ENCODE results near the gene ICA1. TPM values are rescaled to one million over a fixed set of nuclear protein-coding genes. Genes with fewer than 3 reads are reported as not detected.
"Not testable (repeated sequence)": the region's sequence is repeated elsewhere in the genome, so short reads cannot be mapped to it uniquely, and the experiment has no call there.

ICA1 gene
- total RNA-seq, 3 donors from 2014 or later: 18.7 to 59.9 (median 41.9) TPM

- Histone ChIP-seq H3K4me3 (no peak overlapping the region), H3K36me3 (ENCODE audit: low read depth) (no peaks in the 10 kb centered on the region), H3K9me3 (no peaks in the 10 kb centered on the region), H3K4me1 (ENCODE audit: low read depth) (no peaks in the 10 kb centered on the region)
- DNase-seq (peak in 1 of 3 donors; percentile 23), ATAC-seq (peak; percentile 69)
- TF ChIP-seq CTCF (IDR thresholded peaks at IDR 0.05): no peak
- intact Hi-C loops (cut with DNase I, micrococcal nuclease): no loop called here
Measured at GRCh38 chr7:8254215-8254614, 7.8 kb downstream of the ICA1 start.

GRCh38 chr7:8251195-8251594, 10.8 kb downstream of the ICA1 start:
- intact Hi-C loops (cut with DNase I, micrococcal nuclease): no loop called here
- H3K36me3 ChIP-seq (ENCODE audit: low read depth): no peaks in the 10 kb centered on the region
- H3K4me3 ChIP-seq: no peak overlapping the region
- DNase-seq (no peak), ATAC-seq (no peak)
- no peaks in the 10 kb centered on the region for H3K4me1 ChIP-seq (ENCODE audit: low read depth)
- H3K9me3 ChIP-seq: no peaks in the 10 kb centered on the region
- TF ChIP-seq CTCF (IDR thresholded peaks at IDR 0.05): no peak

- Histone ChIP-seq H3K9me3 (no peaks in the 10 kb centered on the region), H3K36me3 (ENCODE audit: low read depth) (no peaks in the 10 kb centered on the region), H3K4me1 (ENCODE audit: low read depth) (no peaks in the 10 kb centered on the region), H3K4me3 (no peak overlapping the region)
- intact Hi-C loops (cut with DNase I, micrococcal nuclease): no loop called here
- ATAC-seq (no peak), DNase-seq (no peak)
- no peak for TF ChIP-seq CTCF (IDR thresholded peaks at IDR 0.05)
Measured at GRCh38 chr7:8250547-8250946, 11.4 kb downstream of the ICA1 start.

GRCh38 chr7:8249121-8249520, 12.8 kb downstream of the ICA1 start:
- no peak overlapping the region for H3K4me3 ChIP-seq
- no peak for TF ChIP-seq CTCF (IDR thresholded peaks at IDR 0.05)
- no peaks in the 10 kb centered on the region for H3K36me3 ChIP-seq (ENCODE audit: low read depth)
- H3K4me1 ChIP-seq (ENCODE audit: low read depth): no peaks in the 10 kb centered on the region
- peaks cover under 1% of the 10 kb centered on the region for H3K9me3 ChIP-seq
- intact Hi-C loops (cut with DNase I, micrococcal nuclease): no loop called here
- DNase-seq (no peak), ATAC-seq (no peak)

- no peaks in the 10 kb centered on the region for H3K4me1 ChIP-seq (ENCODE audit: low read depth)
- intact Hi-C loops (cut with DNase I, micrococcal nuclease): no loop called here
- ATAC-seq: no peak
- peaks cover 11% of the 10 kb centered on the region for H3K9me3 ChIP-seq
- H3K36me3 ChIP-seq (ENCODE audit: low read depth): no peaks in the 10 kb centered on the region
- H3K4me3 ChIP-seq: no peak overlapping the region
- no peak for TF ChIP-seq CTCF (IDR thresholded peaks at IDR 0.05)
- DNase-seq: no peak
Measured at GRCh38 chr7:8246020-8246419, 15.9 kb downstream of the ICA1 start.

- H3K9me3 ChIP-seq: peaks cover 11% of the 10 kb centered on the region
- ATAC-seq; DNase-seq; H3K4me1 ChIP-seq (ENCODE audit: low read depth); H3K36me3 ChIP-seq (ENCODE audit: low read depth); H3K4me3 ChIP-seq; intact Hi-C loops (cut with DNase I, micrococcal nuclease): not testable (repeated sequence)
Measured at GRCh38 chr7:8245032-8245431, 16.9 kb downstream of the ICA1 start.

- DNase-seq; intact Hi-C loops (cut with DNase I, micrococcal nuclease); H3K4me3 ChIP-seq; H3K36me3 ChIP-seq (ENCODE audit: low read depth); H3K4me1 ChIP-seq (ENCODE audit: low read depth); ATAC-seq: not testable (repeated sequence)
- peaks cover 11% of the 10 kb centered on the region for H3K9me3 ChIP-seq
Measured at GRCh38 chr7:8243059-8243458, 18.9 kb downstream of the ICA1 start.

- DNase-seq; H3K36me3 ChIP-seq (ENCODE audit: low read depth); ATAC-seq; H3K4me3 ChIP-seq; intact Hi-C loops (cut with DNase I, micrococcal nuclease); H3K4me1 ChIP-seq (ENCODE audit: low read depth): not testable (repeated sequence)
- H3K9me3 ChIP-seq: peaks cover 11% of the 10 kb centered on the region
Measured at GRCh38 chr7:8239702-8240362, 22.1 kb downstream of the ICA1 start.

All from mucosa of descending colon (tissue), 3 donors.